Neuronal stem cell (in vitro differentiated cells): Measurements from ENCODE around the gene LETMD1.

Source experiments
- DNase-seq: peaks from one replicate; pipeline ENCODE4 v3.0.0-alpha.2; 2013; ENCODE audit warnings: low spot score
- H2AFZ ChIP-seq: one replicate; pipeline ENCODE4 v1.6.1; 2013; ENCODE audit warnings: mild to moderate bottlenecking, low read length, inconsistent platforms
- H2AK5ac ChIP-seq: 2 replicates; pipeline ENCODE4 v1.6.1; 2013; ENCODE audit warnings: low read depth, mild to moderate bottlenecking, inconsistent platforms, low read length, moderate library complexity, mixed read lengths
- H2BK120ac ChIP-seq: 2 replicates; pipeline ENCODE4 v1.6.1; 2013; ENCODE audit warnings: low read depth, mild to moderate bottlenecking, inconsistent platforms, low read length, moderate library complexity, mixed read lengths
- H2BK12ac ChIP-seq: one replicate; pipeline ENCODE4 v1.6.1; 2013; ENCODE audit warnings: low read length, inconsistent platforms
- H2BK15ac ChIP-seq: 2 replicates; pipeline ENCODE4 v1.6.1; 2013; ENCODE audit warnings: mild to moderate bottlenecking, low read length, inconsistent platforms, mixed read lengths
- H2BK5ac ChIP-seq: one replicate; pipeline ENCODE4 v1.6.1; 2013; ENCODE audit warnings: inconsistent platforms, mild to moderate bottlenecking, low read length, moderate library complexity
- H3K14ac ChIP-seq: one replicate; pipeline ENCODE4 v1.6.1; 2013; ENCODE audit warnings: low read length, inconsistent platforms
- H3K18ac ChIP-seq: 2 replicates; pipeline ENCODE4 v1.6.1; 2013; ENCODE audit warnings: low read length, inconsistent platforms
- H3K23ac ChIP-seq: 2 replicates; pipeline ENCODE4 v1.6.1; 2013; ENCODE audit warnings: low read depth, mild to moderate bottlenecking, mixed read lengths, low read length, inconsistent platforms; ENCODE audit not compliant: poor library complexity
- H3K27ac ChIP-seq: replicated peaks from 3 replicates; pipeline ENCODE4 v1.5.1; 2013; ENCODE audit warnings: low read length, inconsistent platforms
- H3K27me3 ChIP-seq, 3 experiments: 2 replicates each; pipeline ENCODE4 v1.6.1; 2013; ENCODE audit warnings: low read length in 3 of 3, mild to moderate bottlenecking in 2 of 3, inconsistent platforms in 1 of 3, low read depth in 1 of 3, mixed read lengths in 1 of 3, moderate library complexity in 1 of 3; ENCODE audit not compliant: control insufficient read depth in 3 of 3, insufficient read depth in 3 of 3
- H3K36me3 ChIP-seq, 2 donors: replicated peaks in 1 of 2; 2 replicates each; pipeline ENCODE4 v1.6.1; 2013; ENCODE audit warnings: low read length in 2 of 2; ENCODE audit not compliant: control insufficient read depth in 2 of 2, insufficient read depth in 2 of 2
- H3K4ac ChIP-seq: 2 replicates; pipeline ENCODE4 v1.6.1; 2013; ENCODE audit warnings: inconsistent platforms, mild to moderate bottlenecking, low read length, moderate library complexity
- H3K4me1 ChIP-seq, 2 donors: 1 replicate in 1 of 2; 2 replicates in 1 of 2; pipeline ENCODE4 v1.6.1; 2013; ENCODE audit warnings: low read length in 2 of 2, low read depth in 1 of 2; ENCODE audit not compliant: control insufficient read depth in 2 of 2, insufficient read depth in 1 of 2
- H3K4me2 ChIP-seq: one replicate; pipeline ENCODE4 v1.6.1; 2013; ENCODE audit warnings: mild to moderate bottlenecking, low read length, inconsistent platforms; ENCODE audit not compliant: insufficient read depth, poor library complexity, severe bottlenecking
- H3K4me3 ChIP-seq, 2 donors: 2 replicates each; pipeline ENCODE4 v1.5.1; 2013; ENCODE audit warnings: low read length in 2 of 2, mild to moderate bottlenecking in 2 of 2, inconsistent platforms in 1 of 2, moderate library complexity in 1 of 2
- H3K79me1 ChIP-seq: one replicate; pipeline ENCODE4 v1.6.1; 2013; ENCODE audit warnings: low read depth, mild to moderate bottlenecking, inconsistent platforms, low read length, moderate library complexity
- H3K9ac ChIP-seq: one replicate; pipeline ENCODE4 v1.6.1; 2013; ENCODE audit warnings: mild to moderate bottlenecking, low read depth, low read length, inconsistent platforms; ENCODE audit not compliant: poor library complexity
- H3K9me3 ChIP-seq, 2 donors: replicated peaks in 1 of 2; 2 replicates each; pipeline versions ENCODE3 to v1.6.1; 2013; ENCODE audit warnings: low read length in 2 of 2, mild to moderate bottlenecking in 2 of 2, inconsistent platforms in 1 of 2, low read depth in 1 of 2, mixed read lengths in 1 of 2, moderate library complexity in 1 of 2; ENCODE audit not compliant: control insufficient read depth in 2 of 2, insufficient read depth in 1 of 2
- H4K8ac ChIP-seq: one replicate; pipeline ENCODE4 v1.6.1; 2013; ENCODE audit warnings: low read depth, mild to moderate bottlenecking, inconsistent platforms, low read length, moderate library complexity
- H4K91ac ChIP-seq: one replicate; pipeline ENCODE4 v1.6.1; 2013; ENCODE audit warnings: low read length, low read depth, mild to moderate bottlenecking, inconsistent platforms; ENCODE audit not compliant: poor library complexity
- WGBS, 2 donors: extraction: QIAGEN DNeasy Blood & Tissue Kit; methylation state at CpG; one replicate each; pipeline ENCODE4 v1.1.7; 2013; ENCODE audit warnings: missing lambda C conversion rate in 2 of 2, mixed read lengths in 1 of 2; ENCODE audit not compliant: insufficient read length in 2 of 2, insufficient replicate concordance in 1 of 2; ENCODE audit errors: extremely low coverage in 2 of 2; 5-methylcytosine and 5-hydroxymethylcytosine counted together

The LETMD1 gene

DNA sequence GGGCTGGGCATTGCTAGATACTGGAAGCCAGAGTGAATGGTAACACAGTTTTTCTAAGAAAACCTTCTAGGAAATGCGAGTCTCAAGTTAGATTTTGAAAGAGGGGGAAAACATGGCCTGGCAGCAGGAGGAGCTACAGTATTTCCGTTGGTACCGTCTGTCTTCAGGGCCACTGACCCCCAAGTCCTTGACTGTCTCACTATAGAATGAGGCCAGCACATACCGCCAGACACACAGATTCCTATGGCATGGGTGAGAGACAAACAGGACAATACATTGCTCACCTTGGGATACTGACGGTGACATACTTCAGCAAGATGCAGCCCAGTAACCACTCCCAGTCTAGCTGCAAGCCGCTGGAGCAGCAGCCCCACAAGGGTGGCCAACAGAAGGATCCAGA is 43.6 kb upstream of the LETMD1 start:
- no CpG with 5 or more reads among the region's 6 CpGs for WGBS, 2 donors
- no peak overlapping the region for H2AFZ ChIP-seq
- no peak overlapping the region for H3K4me3 ChIP-seq
- no peak overlapping the region for H2BK15ac ChIP-seq
- H3K4me2 ChIP-seq, result no peak overlapping the region
- H3K4ac ChIP-seq, result no peak overlapping the region
- H4K8ac ChIP-seq, result peak overlapping the region; percentile 43
- H3K18ac ChIP-seq, result no peak overlapping the region
- H3K4me1 ChIP-seq, result peaks cover 0 to 3% of the 10 kb centered on the region in 2 donors
- H3K14ac ChIP-seq, result no peak overlapping the region
- H3K9me3 ChIP-seq, result peaks cover 0 to 2% of the 10 kb centered on the region in 2 donors
- peaks cover 1% of the 10 kb centered on the region for H3K79me1 ChIP-seq
- H2BK120ac ChIP-seq, result no peak overlapping the region
- H2BK5ac ChIP-seq, result no peak overlapping the region
- no peak overlapping the region for H4K91ac ChIP-seq
- DNase-seq, result no peak
- no peaks in the 10 kb centered on the region for H3K27me3 ChIP-seq
- H3K27ac ChIP-seq, result no peak overlapping the region
- no peak overlapping the region for H3K23ac ChIP-seq
- H3K36me3 ChIP-seq, result peaks cover 11 to 57% of the 10 kb centered on the region in 2 donors
- H2BK12ac ChIP-seq, result no peak overlapping the region
- no peak overlapping the region for H3K9ac ChIP-seq
- no peak overlapping the region for H2AK5ac ChIP-seq

DNA sequence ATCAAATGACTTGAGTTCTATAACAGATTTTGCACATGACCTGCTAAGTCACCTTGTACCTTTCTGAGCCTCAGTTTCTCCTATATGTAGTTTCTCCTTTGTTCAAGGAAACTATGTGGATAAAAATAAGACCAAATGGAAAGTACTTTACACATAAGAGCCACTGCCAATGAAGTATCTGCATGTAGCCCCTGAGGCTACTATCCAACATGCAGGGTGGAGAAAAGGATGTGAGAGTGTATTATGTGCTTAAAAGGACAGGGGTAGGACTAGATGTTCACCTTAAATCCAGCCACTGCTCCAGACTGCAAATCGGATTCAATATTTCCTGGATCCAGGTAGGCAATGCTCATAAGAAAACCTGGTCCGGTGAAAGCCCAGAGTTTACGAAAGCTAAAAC is 43.1 kb upstream of the LETMD1 start:
- H3K4me2 ChIP-seq, result no peak overlapping the region
- H2BK12ac ChIP-seq, result no peak overlapping the region
- no peak overlapping the region for H2AFZ ChIP-seq
- H3K36me3 ChIP-seq, result peaks cover 11 to 54% of the 10 kb centered on the region in 2 donors
- no peak overlapping the region for H3K14ac ChIP-seq
- peaks cover 0 to 2% of the 10 kb centered on the region in 2 donors for H3K9me3 ChIP-seq
- no peak overlapping the region for H2AK5ac ChIP-seq
- peaks cover 0 to 3% of the 10 kb centered on the region in 2 donors for H3K4me1 ChIP-seq
- no peak overlapping the region for H3K27ac ChIP-seq
- no peak overlapping the region for H3K4me3 ChIP-seq
- no peak overlapping the region for H3K18ac ChIP-seq
- no peak overlapping the region for H3K23ac ChIP-seq
- H3K9ac ChIP-seq, result no peak overlapping the region
- no peak for DNase-seq
- H4K91ac ChIP-seq, result no peak overlapping the region
- WGBS, 2 donors, result no CpG with 5 or more reads among the region's 3 CpGs
- H3K79me1 ChIP-seq, result peaks cover 1% of the 10 kb centered on the region
- H3K27me3 ChIP-seq, result no peaks in the 10 kb centered on the region
- H2BK15ac ChIP-seq, result no peak overlapping the region
- no peak overlapping the region for H2BK5ac ChIP-seq
- H3K4ac ChIP-seq, result no peak overlapping the region
- no peak overlapping the region for H4K8ac ChIP-seq
- H2BK120ac ChIP-seq, result no peak overlapping the region

DNA sequence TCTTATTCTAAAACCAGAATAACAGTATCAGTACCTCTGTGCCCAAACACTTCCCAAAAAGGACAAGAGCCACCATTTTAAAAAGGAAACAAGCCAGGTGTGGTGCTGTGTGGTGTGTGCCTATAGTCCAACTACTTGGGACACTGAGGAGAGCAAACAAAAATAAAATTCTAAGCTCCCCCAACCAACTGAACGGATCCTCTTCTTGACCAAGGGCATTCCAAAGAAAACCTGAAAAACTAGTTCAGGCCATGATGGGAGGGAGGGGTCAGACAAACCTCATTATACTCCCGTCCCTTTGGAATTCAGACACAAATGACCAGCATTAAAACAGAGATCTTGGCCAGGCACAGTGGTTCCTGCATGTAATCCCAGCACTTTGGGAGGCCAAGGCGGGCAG is 42.5 kb upstream of the LETMD1 start:
- no peak overlapping the region for H2AFZ ChIP-seq
- peaks cover 0 to 3% of the 10 kb centered on the region in 2 donors for H3K4me1 ChIP-seq
- H2BK12ac ChIP-seq, result no peak overlapping the region
- H3K4me2 ChIP-seq, result no peak overlapping the region
- no peak overlapping the region for H3K4me3 ChIP-seq
- no CpG with 5 or more reads among the region's 3 CpGs for WGBS, 2 donors
- H3K14ac ChIP-seq, result no peak overlapping the region
- peaks cover 11 to 48% of the 10 kb centered on the region in 2 donors for H3K36me3 ChIP-seq
- H3K23ac ChIP-seq, result no peak overlapping the region
- peaks cover 0 to 2% of the 10 kb centered on the region in 2 donors for H3K9me3 ChIP-seq
- no peak overlapping the region for H2AK5ac ChIP-seq
- H3K27ac ChIP-seq, result no peak overlapping the region
- no peak overlapping the region for H3K4ac ChIP-seq
- no peaks in the 10 kb centered on the region for H3K27me3 ChIP-seq
- no peak overlapping the region for H3K18ac ChIP-seq
- H3K79me1 ChIP-seq, result peaks cover 1% of the 10 kb centered on the region
- no peak overlapping the region for H4K91ac ChIP-seq
- H2BK5ac ChIP-seq, result no peak overlapping the region
- no peak for DNase-seq
- H4K8ac ChIP-seq, result no peak overlapping the region
- H2BK15ac ChIP-seq, result no peak overlapping the region
- no peak overlapping the region for H3K9ac ChIP-seq
- no peak overlapping the region for H2BK120ac ChIP-seq

DNA sequence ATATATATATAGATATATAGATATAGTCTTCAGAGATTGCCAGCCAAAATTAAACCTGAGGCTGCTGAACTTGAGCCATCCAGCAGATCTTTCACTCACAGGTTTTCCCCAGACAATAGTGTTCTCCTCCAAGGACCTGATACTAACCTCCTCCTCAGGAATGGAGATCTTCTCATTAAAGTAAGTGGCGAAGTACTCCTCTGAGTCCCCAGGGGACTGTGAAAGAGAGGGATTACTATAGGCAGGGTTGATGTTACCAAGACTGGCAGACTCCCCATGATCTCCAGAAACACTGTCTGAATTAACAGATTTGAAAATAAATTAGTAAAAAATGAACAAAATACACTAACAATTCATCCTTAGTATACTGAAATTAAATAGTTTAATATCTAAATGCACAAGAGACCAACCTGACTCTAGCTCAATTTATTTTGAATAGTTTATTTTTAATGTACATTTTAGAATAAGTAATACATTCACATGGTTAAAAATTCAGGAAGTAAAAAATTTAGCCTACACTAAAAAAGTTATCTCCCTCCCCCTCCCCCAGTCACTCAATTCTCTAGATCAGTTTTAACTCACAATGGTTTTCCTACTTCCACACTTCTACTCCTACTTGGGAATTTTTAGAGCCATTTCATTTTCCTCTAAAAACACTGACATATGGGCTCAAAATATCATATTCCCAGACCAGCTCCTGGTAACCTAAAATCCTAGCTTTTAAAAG is 39.6 kb upstream of the LETMD1 start:
- Histone ChIP-seq H3K27me3 (no peaks in the 10 kb centered on the region), H2BK12ac (no peak overlapping the region), H2AK5ac (no peak overlapping the region), H3K4ac (no peak overlapping the region), H2BK120ac (no peak overlapping the region), H2BK15ac (no peak overlapping the region), H2AFZ (no peak overlapping the region), H3K4me1 (peaks cover 0 to 3% of the 10 kb centered on the region in 2 donors), H3K4me2 (no peak overlapping the region), H3K27ac (no peak overlapping the region), H3K4me3 (no peak overlapping the region), H3K36me3 (peaks cover 11 to 44% of the 10 kb centered on the region in 2 donors), H4K8ac (no peak overlapping the region), H3K23ac (no peak overlapping the region), H3K14ac (no peak overlapping the region), H2BK5ac (no peak overlapping the region), H3K9me3 (peaks cover 0 to 2% of the 10 kb centered on the region in 2 donors), H4K91ac (no peak overlapping the region), H3K79me1 (peaks cover 1% of the 10 kb centered on the region), H3K18ac (no peak overlapping the region), H3K9ac (no peak overlapping the region)
- WGBS, 2 donors, result no CpG with 5 or more reads among the region's 1 CpG
- DNase-seq, result no peak
